Hepatocyte (in vitro differentiated cells): Measurements from ENCODE around the gene CYP8B1. TPM values are rescaled to one million over a fixed set of nuclear protein-coding genes. Genes with fewer than 3 reads are reported as not detected.

Experiments
- DNase-seq: peaks from one replicate; pipeline ENCODE4 v3.0.0-alpha.2; 2016; ENCODE audit warnings: low spot score
- H2AFZ ChIP-seq: fragments of 200-600 bp; sonication (generic); 2 replicates; pipeline ENCODE4 v1.6.0; 2016; ENCODE audit warnings: antibody characterized with exemption, mild to moderate bottlenecking
- H3K27ac ChIP-seq: fragments of 200-600 bp; sonication (generic); 2 replicates; pipeline ENCODE4 v1.5.1; 2016; ENCODE audit warnings: mild to moderate bottlenecking
- H3K27me3 ChIP-seq: fragments of 200-600 bp; sonication (generic); 2 replicates; pipeline ENCODE4 v1.6.1; 2016
- H3K36me3 ChIP-seq: fragments of 200-600 bp; sonication (generic); replicated peaks from 2 replicates; pipeline ENCODE4 v1.5.1; 2016; ENCODE audit warnings: low read depth; ENCODE audit not compliant: insufficient read depth
- H3K4me1 ChIP-seq: fragments of 200-600 bp; sonication (generic); 2 replicates; pipeline ENCODE4 v1.5.1; 2016; ENCODE audit warnings: mild to moderate bottlenecking, moderate library complexity; ENCODE audit not compliant: insufficient read depth
- H3K4me2 ChIP-seq: fragments of 200-600 bp; sonication (generic); 2 replicates; pipeline ENCODE4 v1.6.0; 2016
- H3K4me3 ChIP-seq: fragments of 200-600 bp; sonication (generic); 2 replicates; pipeline ENCODE4 v1.5.1; 2016; ENCODE audit warnings: mild to moderate bottlenecking
- H3K79me2 ChIP-seq: fragments of 200-600 bp; sonication (generic); 2 replicates; pipeline ENCODE4 v1.6.0; 2017; ENCODE audit warnings: mild to moderate bottlenecking
- H3K9me2 ChIP-seq: fragments of 200-600 bp; sonication (generic); replicated peaks from 2 replicates; pipeline ENCODE4 v1.6.0; 2017; ENCODE audit warnings: mild to moderate bottlenecking; ENCODE audit not compliant: insufficient read depth
- H3K9me3 ChIP-seq: fragments of 200-600 bp; sonication (generic); 2 replicates; pipeline ENCODE4 v1.5.1; 2016; ENCODE audit warnings: low read depth, mild to moderate bottlenecking
- H4K20me1 ChIP-seq: fragments of 200-600 bp; sonication (generic); 2 replicates; pipeline ENCODE4 v1.6.0; 2016; ENCODE audit warnings: mild to moderate bottlenecking; ENCODE audit not compliant: insufficient read depth, poor library complexity, severe bottlenecking
- CTCF ChIP-seq: fragments of 200-600 bp; sonication (generic); IDR thresholded peaks from 2 replicates; pipeline ENCODE4 v1.5.1; 2016; ENCODE audit warnings: antibody characterized with exemption, mild to moderate bottlenecking; ENCODE audit not compliant: poor library complexity
- EZH2 ChIP-seq: fragments of 200-600 bp; sonication (generic); IDR thresholded peaks from 2 replicates; pipeline ENCODE4 v1.6.1; 2016; ENCODE audit warnings: antibody characterized with exemption, mild to moderate bottlenecking, borderline replicate concordance
- EZH2phosphoT487 ChIP-seq: fragments of 200-600 bp; sonication (generic); IDR thresholded peaks from one replicate; pipeline ENCODE4 v1.6.1; 2018; ENCODE audit warnings: antibody characterized with exemption, mild to moderate bottlenecking, low read depth, moderate library complexity; ENCODE audit not compliant: unreplicated experiment, severe bottlenecking
- WGBS: methylation state at CpG from one replicate; pipeline ENCODE4 v1.1.6; 2016; ENCODE audit warnings: low lambda C conversion rate; ENCODE audit errors: missing lambda C conversion rate; 5-methylcytosine and 5-hydroxymethylcytosine counted together
- polyA plus RNA-seq: library from polyadenylated mRNA; unstranded; fragments of >200 nt; fragmentation: Nextera tagmentation; extraction: Ambion mirVana; gene quantifications from 2 replicates; pipeline ENCODE4 v1.2.1, GENCODE V29; 2016
- total RNA-seq: library from RNA; depleted of rRNA; stranded (reverse); fragments of >200 nt; gene quantifications from 2 replicates; pipeline ENCODE4 v1.2.3, GENCODE V29; 2014

The CYP8B1 gene
- total and polyA plus RNA-seq, 2 experiments from 2014 or later = 4.5 to 5.7 TPM

- H3K27ac ChIP-seq = no peak overlapping the region
- H4K20me1 ChIP-seq = no peaks in the 10 kb centered on the region
- H2AFZ ChIP-seq = no peak overlapping the region
- H3K9me3 ChIP-seq = no peaks in the 10 kb centered on the region
- no peak overlapping the region for H3K4me2 ChIP-seq
- no peaks in the 10 kb centered on the region for H3K4me1 ChIP-seq
- H3K79me2 ChIP-seq = no peaks in the 10 kb centered on the region
- no peaks in the 10 kb centered on the region for H3K36me3 ChIP-seq
- TF ChIP-seq CTCF (no peak), EZH2phosphoT487 (no peak), EZH2 (no peak)
- no peak overlapping the region for H3K4me3 ChIP-seq
- no peaks in the 10 kb centered on the region for H3K9me2 ChIP-seq
- H3K27me3 ChIP-seq = no peaks in the 10 kb centered on the region
- WGBS = 86% methylated on average over 6 of the region's 6 CpGs
- DNase-seq = no peak
Measured at GRCh38 chr3:42843713-42844411, 31.8 kb downstream of the CYP8B1 start.

GRCh38 chr3:42841332-42841731 is 34.3 kb downstream of the CYP8B1 start:
- Histone ChIP-seq H3K27ac (no peak overlapping the region), H3K4me1 (no peaks in the 10 kb centered on the region), H3K4me3 (no peak overlapping the region), H3K36me3 (no peaks in the 10 kb centered on the region), H2AFZ (no peak overlapping the region), H3K79me2 (no peaks in the 10 kb centered on the region), H3K27me3 (no peaks in the 10 kb centered on the region), H3K9me2 (no peaks in the 10 kb centered on the region), H3K4me2 (no peak overlapping the region), H4K20me1 (no peaks in the 10 kb centered on the region), H3K9me3 (no peaks in the 10 kb centered on the region)
- no peak for DNase-seq
- TF ChIP-seq EZH2 (no peak), CTCF (no peak), EZH2phosphoT487 (no peak)
- WGBS = 93% methylated on average over 1 of the region's 1 CpG

- 43% methylated on average over 7 of the region's 7 CpGs for WGBS
- no peak overlapping the region for H2AFZ ChIP-seq
- no peaks in the 10 kb centered on the region for H3K36me3 ChIP-seq
- no peak overlapping the region for H3K4me2 ChIP-seq
- H3K79me2 ChIP-seq = no peaks in the 10 kb centered on the region
- no peak overlapping the region for H3K4me3 ChIP-seq
- H3K9me3 ChIP-seq = no peaks in the 10 kb centered on the region
- H3K9me2 ChIP-seq = no peaks in the 10 kb centered on the region
- TF ChIP-seq EZH2phosphoT487 (no peak), CTCF (peak; percentile 68)
- H3K27ac ChIP-seq = no peak overlapping the region
- H3K27me3 ChIP-seq = no peaks in the 10 kb centered on the region
- H3K4me1 ChIP-seq = no peaks in the 10 kb centered on the region
- peak; percentile 81 for DNase-seq
- H4K20me1 ChIP-seq = no peaks in the 10 kb centered on the region
Measured at GRCh38 chr3:42839616-42840015, 36.1 kb downstream of the CYP8B1 start.
